Fibroblast of lung (primary cell): ENCODE results near the gene KPNA1. TPM values are rescaled to one million over a fixed set of nuclear protein-coding genes. Genes with fewer than 3 reads are reported as not detected.

ENCODE experiments used
- DNase-seq, 2 donors: peaks; one replicate each; pipeline versions ENCODE4 v3.0.0 to v3.0.0-alpha.2; 2010; ENCODE audit warnings: low read depth in 2 of 2
- H2AFZ ChIP-seq: 2 replicates; pipeline ENCODE4 v1.5.1; 2012; ENCODE audit warnings: low read length, control low read depth, inconsistent platforms
- H3K27ac ChIP-seq: 2 replicates; pipeline ENCODE4 v1.5.1; 2011; ENCODE audit warnings: low read length, control low read depth; ENCODE audit not compliant: insufficient read depth
- H3K27me3 ChIP-seq: 2 replicates; pipeline ENCODE4 v1.5.1; 2011; ENCODE audit warnings: mild to moderate bottlenecking, low read length; ENCODE audit not compliant: control insufficient read depth, insufficient read depth
- H3K36me3 ChIP-seq: 2 replicates; pipeline ENCODE4 v1.5.1; 2011; ENCODE audit warnings: low read length; ENCODE audit not compliant: control insufficient read depth, insufficient read depth
- H3K4me1 ChIP-seq: 2 replicates; pipeline ENCODE4 v1.5.1; 2011; ENCODE audit warnings: low read length; ENCODE audit not compliant: control insufficient read depth, insufficient read depth; ENCODE audit errors: extremely low read depth
- H3K4me2 ChIP-seq: 2 replicates; pipeline ENCODE4 v1.5.1; 2011; ENCODE audit warnings: low read length, control low read depth; ENCODE audit not compliant: insufficient read depth; ENCODE audit errors: extremely low read depth
- H3K4me3 ChIP-seq, 4 experiments: fragments of 200-600 bp in 1 of 4; sonication (generic) in 1 of 4; replicated peaks in 1 of 4; 2 replicates each; pipeline ENCODE4 v1.5.1; 2011 to 2016; ENCODE audit warnings: low read length in 4 of 4, low read depth in 3 of 4, mild to moderate bottlenecking in 3 of 4, control low read depth in 2 of 4, inconsistent platforms in 1 of 4, mixed read lengths in 1 of 4; ENCODE audit not compliant: insufficient read depth in 1 of 4; ENCODE audit errors: control extremely low read depth in 1 of 4
- H3K79me2 ChIP-seq: 2 replicates; pipeline ENCODE4 v1.5.1; 2012; ENCODE audit warnings: mild to moderate bottlenecking, low read length, inconsistent platforms; ENCODE audit not compliant: control insufficient read depth, insufficient read depth
- H3K9ac ChIP-seq: 2 replicates; pipeline ENCODE4 v1.5.1; 2011; ENCODE audit warnings: mild to moderate bottlenecking, low read length, control low read depth; ENCODE audit not compliant: insufficient read depth
- H3K9me3 ChIP-seq: 2 replicates; pipeline ENCODE4 v1.5.1; 2012; ENCODE audit warnings: low read depth, low read length; ENCODE audit not compliant: control insufficient read depth, insufficient read depth
- H4K20me1 ChIP-seq: 2 replicates; pipeline ENCODE4 v1.5.1; 2011; ENCODE audit warnings: low read length; ENCODE audit not compliant: control insufficient read depth, insufficient read depth; ENCODE audit errors: extremely low read depth
- EZH2 ChIP-seq: IDR thresholded peaks from 2 replicates; pipeline ENCODE4 v1.5.1; 2012; ENCODE audit warnings: low read length, control low read depth, mild to moderate bottlenecking; ENCODE audit errors: missing control alignments
- polyA plus RNA-seq, 2 donors: library from polyadenylated mRNA; depleted of rRNA in 1 of 2; stranded (reverse) in 1 of 2; unstranded in 1 of 2; fragments of >200 nt; gene quantifications; 2 replicates each; pipeline ENCODE4 v1.2.1, GENCODE V29; 2011 to 2012; ENCODE audit warnings: missing spikeins in 1 of 2
- total RNA-seq: library from RNA; depleted of rRNA; stranded (reverse); fragments of >200 nt; gene quantifications from 2 replicates; pipeline ENCODE4 v1.2.1, GENCODE V29; 2014
- TF ChIP-seq, protein P1 (sequence below), 2 donors: IDR thresholded peaks in 1 of 2; conservative IDR thresholded peaks in 1 of 2; 1 replicate in 1 of 2; 2 replicates in 1 of 2; pipeline ENCODE4 v1.5.1; 2011 to 2012; ENCODE audit warnings: low read length in 2 of 2, control low read depth in 1 of 2, inconsistent platforms in 1 of 2, low read depth in 1 of 2, mild to moderate bottlenecking in 1 of 2

KPNA1 gene
- total and polyA plus RNA-seq, 2 donors (not counting 1 experiment from before 2014, with no cell fraction given): 23.9 to 56.0 TPM

DNA sequence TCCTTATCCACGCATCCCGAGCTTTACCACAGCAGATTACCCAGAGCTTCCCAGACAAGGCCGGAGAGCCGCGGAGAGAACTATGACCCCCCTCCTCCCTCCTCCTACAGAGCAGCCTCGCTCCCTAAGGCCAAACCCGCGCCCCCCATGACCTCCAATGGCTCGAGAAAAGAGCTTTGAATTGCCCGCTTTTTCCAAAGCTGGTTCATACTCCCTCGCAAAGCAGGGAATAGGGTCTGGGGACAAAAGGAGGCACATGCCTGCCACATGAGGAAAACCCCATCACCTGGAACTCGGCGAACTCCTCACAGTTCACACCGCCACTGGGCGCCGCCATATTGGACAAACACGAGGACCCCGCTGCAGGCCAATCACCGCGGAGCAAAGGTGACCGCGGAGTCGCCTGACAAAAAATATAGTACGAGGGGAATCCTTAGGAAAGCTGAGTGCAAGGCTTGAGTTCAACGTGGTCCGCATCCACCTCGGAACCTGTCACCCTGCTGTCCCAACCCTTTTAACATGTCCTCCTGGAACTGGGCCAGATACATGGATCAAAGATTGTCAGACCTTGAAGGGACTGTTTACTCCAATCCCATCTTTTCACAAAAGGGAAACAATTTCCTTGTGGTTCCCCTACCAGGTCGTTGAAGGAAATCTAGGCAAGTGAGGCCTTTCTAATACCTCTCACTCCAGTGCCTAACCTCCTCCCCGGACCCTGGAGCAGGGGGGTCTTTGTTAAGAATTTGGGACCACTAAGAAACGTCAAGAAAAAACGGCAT lies 131.7 kb downstream of the KPNA1 start, which contains the start of gene MIX23:
Gene MIX23, minus strand, starts transcription at position 344 of the 779 bp plus-strand sequence. Its CDS starts 7 bp downstream, at position 337.
- Histone ChIP-seq H3K79me2 (peaks cover 14% of the 10 kb centered on the region), H2AFZ (peak within 1 kb of the TSS; percentile 99)

DNA sequence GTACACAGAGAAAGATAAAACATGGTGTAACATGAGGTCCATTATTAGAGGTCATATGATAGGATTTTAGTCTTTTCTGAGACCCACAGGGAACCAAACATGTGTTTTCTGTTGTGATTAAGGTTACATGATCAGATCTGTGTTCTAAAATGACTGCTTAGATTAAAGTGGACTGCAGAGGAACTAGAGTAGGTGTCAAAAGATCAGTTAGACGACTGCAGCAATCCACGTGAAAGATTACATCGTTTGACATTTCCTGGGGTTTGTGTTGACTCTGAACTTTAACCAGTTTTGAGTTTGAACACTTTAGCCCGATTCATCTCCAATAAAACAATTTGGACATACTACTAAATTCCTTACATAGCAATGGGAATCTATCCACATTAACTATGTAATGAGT lies 136.8 kb downstream of the KPNA1 start:
- peaks cover 14% of the 10 kb centered on the region for H3K79me2 ChIP-seq
- no peak overlapping the region for H3K4me3 ChIP-seq

More for the DNA sequence above, 131.7 kb downstream of the KPNA1 start, which contains the start of gene MIX23:
- peak within 1 kb of the TSS; percentile 83 to 91 (median 84) for H3K4me3 ChIP-seq
- peaks cover 4% of the 10 kb centered on the region for H3K4me1 ChIP-seq
- no peaks in the 10 kb centered on the region for H3K9me3 ChIP-seq
- no peaks in the 10 kb centered on the region for H3K27me3 ChIP-seq
- H3K9ac ChIP-seq: peak within 1 kb of the TSS; percentile 72
- peak; percentile 73 to 81 for DNase-seq
- peak within 1 kb of the TSS; percentile 99 for H3K4me2 ChIP-seq
- H4K20me1 ChIP-seq: no peaks in the 10 kb centered on the region
- peak within 1 kb of the TSS; percentile 70 for H3K27ac ChIP-seq
- H3K36me3 ChIP-seq: no peaks in the 10 kb centered on the region
- TF ChIP-seq EZH2: no peak
- TF ChIP-seq, protein P1, sequence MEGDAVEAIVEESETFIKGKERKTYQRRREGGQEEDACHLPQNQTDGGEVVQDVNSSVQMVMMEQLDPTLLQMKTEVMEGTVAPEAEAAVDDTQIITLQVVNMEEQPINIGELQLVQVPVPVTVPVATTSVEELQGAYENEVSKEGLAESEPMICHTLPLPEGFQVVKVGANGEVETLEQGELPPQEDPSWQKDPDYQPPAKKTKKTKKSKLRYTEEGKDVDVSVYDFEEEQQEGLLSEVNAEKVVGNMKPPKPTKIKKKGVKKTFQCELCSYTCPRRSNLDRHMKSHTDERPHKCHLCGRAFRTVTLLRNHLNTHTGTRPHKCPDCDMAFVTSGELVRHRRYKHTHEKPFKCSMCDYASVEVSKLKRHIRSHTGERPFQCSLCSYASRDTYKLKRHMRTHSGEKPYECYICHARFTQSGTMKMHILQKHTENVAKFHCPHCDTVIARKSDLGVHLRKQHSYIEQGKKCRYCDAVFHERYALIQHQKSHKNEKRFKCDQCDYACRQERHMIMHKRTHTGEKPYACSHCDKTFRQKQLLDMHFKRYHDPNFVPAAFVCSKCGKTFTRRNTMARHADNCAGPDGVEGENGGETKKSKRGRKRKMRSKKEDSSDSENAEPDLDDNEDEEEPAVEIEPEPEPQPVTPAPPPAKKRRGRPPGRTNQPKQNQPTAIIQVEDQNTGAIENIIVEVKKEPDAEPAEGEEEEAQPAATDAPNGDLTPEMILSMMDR (conservative IDR thresholded peaks at IDR 0.05 in 1 of 2, IDR thresholded peaks at IDR 0.05 in 1 of 2; ENCODE audit: low read depth in 1 of 2, low read length in 2 of 2): no peak

DNA sequence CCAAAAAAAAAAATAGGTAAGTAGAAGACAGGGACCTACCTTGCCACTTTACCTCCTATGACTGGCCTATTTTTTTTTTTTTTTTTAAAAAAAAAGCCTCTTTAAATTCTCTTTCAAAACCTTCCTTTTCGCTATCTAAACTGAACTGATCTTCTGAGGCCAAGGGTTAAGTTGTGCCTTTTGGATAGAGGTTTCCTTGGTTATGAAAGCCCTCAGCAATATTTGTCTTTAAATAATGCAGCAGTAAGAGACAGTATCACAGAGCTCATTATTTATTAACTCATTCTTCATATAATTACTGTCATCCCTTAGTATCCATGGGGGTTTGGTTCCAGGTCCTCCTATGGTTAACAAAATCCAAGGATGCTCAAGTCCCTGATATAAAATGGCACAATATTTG lies 140.7 kb downstream of the KPNA1 start:
- Histone ChIP-seq H3K27me3 (no peaks in the 10 kb centered on the region), H3K36me3 (peaks cover 3% of the 10 kb centered on the region), H3K4me1 (no peaks in the 10 kb centered on the region), H2AFZ (no peak overlapping the region), H3K27ac (no peak overlapping the region), H3K9ac (no peak overlapping the region), H3K4me3 (no peak overlapping the region), H4K20me1 (no peaks in the 10 kb centered on the region), H3K9me3 (no peaks in the 10 kb centered on the region), H3K4me2 (no peak overlapping the region), H3K79me2 (no peaks in the 10 kb centered on the region)
- DNase-seq: no peak
- TF ChIP-seq, protein P1 (conservative IDR thresholded peaks at IDR 0.05 in 1 of 2, IDR thresholded peaks at IDR 0.05 in 1 of 2; ENCODE audit: low read depth in 1 of 2, low read length in 2 of 2): no peak
- TF ChIP-seq EZH2: no peak

More for the DNA sequence above, 136.8 kb downstream of the KPNA1 start:
- Histone ChIP-seq H3K9me3 (no peaks in the 10 kb centered on the region), H3K36me3 (no peaks in the 10 kb centered on the region), H3K4me2 (no peak overlapping the region), H3K27me3 (no peaks in the 10 kb centered on the region), H3K27ac (no peak overlapping the region), H2AFZ (no peak overlapping the region), H3K4me1 (no peaks in the 10 kb centered on the region), H3K9ac (no peak overlapping the region), H4K20me1 (no peaks in the 10 kb centered on the region)
- TF ChIP-seq, protein P1 (conservative IDR thresholded peaks at IDR 0.05 in 1 of 2, IDR thresholded peaks at IDR 0.05 in 1 of 2; ENCODE audit: low read depth in 1 of 2, low read length in 2 of 2): no peak
- no peak for TF ChIP-seq EZH2
- no peak for DNase-seq
